Amygdala (tissue), 56 donors: ENCODE data around the gene SERPINB11.
"Not testable (repeated sequence)": the region's sequence is repeated elsewhere in the genome, so short reads cannot be mapped to it uniquely, and the experiment has no call there.

Source experiments
- DNase-seq, 56 donors: peaks; one replicate each; lab custom pipeline; 2025; lab: John Stamatoyannopoulos, UW

SERPINB11 gene

DNA sequence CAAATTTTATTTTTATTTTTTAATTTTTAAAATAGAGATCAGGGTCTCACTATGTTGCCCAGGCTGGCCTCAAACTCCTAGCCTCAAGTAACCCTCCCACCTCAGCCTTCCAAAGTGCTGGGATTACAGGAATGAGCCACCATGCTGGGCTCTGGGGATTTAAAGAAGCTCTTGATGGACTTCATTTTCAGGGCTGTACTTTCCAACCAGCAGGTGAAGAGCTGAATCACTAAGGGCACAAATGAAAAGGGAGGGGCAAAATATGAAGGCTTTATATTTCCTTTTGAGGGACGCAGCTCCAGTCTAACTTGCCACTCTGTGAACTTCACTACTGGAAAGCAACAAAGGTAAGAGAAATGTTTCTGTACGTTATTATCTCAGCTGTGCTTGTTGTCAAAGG, at the start of gene SERPINB11:
Gene SERPINB11, plus strand, starts transcription at position 301 of the 400 bp plus-strand sequence. CDS start 7,234 bp downstream, outside the sequence.
- no peak for DNase-seq

GRCh38 chr18:63658920-63659319, 43.8 kb upstream of the SERPINB11 start:
- DNase-seq = not testable (repeated sequence)

GRCh38 chr18:63661750-63662149, 41.0 kb upstream of the SERPINB11 start, which contains the start of gene SERPINB3:
TSS of gene SERPINB3 (minus strand) at chr18:63661893. CDS start at chr18:63661216, 677 bp downstream.
- DNase-seq = not testable (repeated sequence)

GRCh38 chr18:63664571-63664970, 38.2 kb upstream of the SERPINB11 start:
- DNase-seq = no peak

DNA sequence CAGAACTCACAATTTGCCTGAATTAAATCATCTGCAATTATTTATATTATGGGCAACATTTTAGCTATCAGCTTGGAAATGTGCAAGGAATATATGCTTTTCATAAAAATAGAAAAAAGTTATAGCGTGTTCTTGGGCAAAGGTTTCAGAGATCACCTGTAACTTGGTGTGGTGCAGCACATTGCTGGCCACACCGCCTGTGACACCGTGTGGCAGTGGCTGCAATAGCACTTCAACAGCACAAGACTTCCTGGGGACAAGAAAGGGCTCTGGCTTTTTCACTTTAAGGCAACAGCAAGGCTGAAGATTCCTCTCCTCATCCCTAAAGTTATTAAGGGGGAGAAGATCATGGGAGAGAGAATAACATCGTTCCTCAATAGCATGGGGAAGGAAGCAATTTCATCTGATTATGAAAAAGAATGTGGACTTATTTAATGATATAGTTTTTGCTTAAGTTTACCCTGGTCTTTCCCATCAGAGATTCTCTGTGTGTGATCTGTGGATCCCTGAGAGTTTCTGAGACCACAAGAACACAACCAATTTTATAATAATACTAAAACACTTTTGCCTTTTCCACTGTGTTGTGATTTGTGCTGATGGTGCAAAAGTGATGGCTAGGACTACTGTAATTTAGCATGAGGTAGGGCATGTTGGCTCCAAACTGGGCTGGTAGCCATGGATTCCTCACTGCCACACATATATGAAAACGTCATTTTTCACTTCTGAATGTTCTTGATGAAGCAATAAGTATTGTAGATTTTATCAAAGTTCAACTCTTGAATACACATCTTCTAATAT, 26.0 kb upstream of the SERPINB11 start:
- DNase-seq = no peak

GRCh38 chr18:63677500-63678225, 25.1 kb upstream of the SERPINB11 start:
- DNase-seq = no peak

DNA sequence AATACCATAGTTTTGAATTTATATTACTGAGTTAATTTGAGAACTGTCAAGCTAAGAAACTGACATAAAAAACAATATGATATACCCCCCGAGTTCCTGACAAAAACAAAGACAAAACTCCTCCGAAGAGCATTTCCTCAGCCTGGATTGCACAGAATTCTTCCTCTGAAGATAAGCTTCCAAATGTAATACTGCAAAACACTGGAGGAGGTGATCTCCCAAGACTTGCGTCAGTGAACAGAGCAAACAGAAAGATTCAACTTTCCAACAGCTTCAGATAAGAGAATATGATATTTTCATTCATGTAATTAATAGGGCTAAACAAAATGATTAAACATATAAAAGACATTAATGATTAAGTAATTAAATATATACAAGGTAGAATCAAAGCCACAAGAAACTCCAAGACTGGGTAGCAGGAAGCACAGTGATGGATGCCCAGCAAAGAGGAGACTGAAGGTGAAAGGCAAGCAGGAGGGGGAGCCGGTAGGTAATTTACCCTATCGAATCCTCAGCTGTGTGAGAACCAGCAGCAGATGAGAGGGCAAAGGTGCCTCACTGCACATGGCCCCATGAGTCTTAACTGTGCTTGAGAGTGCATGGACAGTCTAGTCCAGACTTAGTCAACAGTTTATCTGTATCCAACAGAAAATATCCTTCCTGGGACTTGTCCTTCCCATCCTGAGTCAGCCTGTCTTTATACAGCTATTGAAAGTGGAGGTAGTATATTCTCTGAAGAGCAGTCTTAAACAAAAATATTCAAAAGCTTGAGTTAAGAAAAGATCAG, 22.7 kb upstream of the SERPINB11 start:
- no peak for DNase-seq

DNA sequence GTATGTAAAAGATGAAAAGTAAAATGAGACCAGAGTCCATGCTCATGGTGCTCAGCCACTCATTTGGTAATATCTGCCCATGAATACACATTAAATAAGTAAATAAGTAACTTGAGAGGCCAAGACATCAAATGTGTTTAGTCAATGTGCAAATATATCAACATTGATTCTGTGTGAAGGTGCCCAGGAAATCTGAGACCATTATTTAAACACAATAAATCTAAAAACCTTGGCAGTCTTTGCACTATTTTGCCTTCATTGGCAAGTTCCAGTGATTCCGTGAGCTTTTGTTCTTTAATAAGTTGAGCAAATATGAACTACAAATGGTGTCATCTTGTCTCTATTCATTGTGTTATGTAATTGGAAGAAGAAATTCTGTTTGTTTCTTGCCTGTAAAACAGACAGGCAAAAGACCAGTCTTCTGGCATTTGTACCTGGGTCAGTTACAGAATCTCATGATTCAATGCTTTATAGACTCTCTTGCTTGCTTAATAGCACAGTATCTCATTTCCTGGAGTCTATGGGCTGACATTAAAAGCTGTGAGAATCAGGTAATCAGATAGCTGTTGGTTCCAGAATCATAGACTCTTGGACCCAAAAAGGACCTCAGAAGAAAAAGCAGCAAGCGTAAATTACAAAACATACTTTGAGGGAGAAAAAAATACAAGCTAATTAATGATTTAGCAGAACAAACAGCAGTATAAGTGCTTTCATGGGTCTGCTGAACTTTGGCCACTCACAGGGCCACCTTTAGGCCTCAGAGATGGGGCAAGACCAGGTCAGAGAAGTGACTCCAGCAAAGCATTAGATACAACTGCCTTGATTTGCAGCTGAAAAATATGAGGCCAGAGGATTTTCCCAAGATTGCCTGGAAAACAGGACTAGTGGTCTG, 21.1 kb upstream of the SERPINB11 start:
- DNase-seq = no peak

DNA sequence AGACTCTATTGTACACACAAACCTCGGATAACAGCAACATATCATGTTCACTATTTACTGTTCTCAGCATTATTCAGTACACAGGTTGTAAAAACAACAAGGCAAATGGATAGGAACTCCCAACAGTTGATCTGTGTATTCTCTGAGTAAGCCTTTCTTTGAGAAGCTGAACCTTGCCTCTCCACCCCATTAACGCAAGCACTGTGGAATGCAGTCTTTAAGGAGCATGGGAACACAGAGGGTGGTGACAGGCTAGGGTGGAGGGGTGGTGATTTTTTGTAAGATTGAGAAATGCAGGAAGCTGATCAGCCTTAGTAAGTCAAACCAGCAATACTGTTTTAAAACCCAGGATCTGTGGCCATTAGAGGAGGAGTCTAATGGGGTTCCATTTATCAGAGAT, 19.6 kb upstream of the SERPINB11 start:
- no peak for DNase-seq

DNA sequence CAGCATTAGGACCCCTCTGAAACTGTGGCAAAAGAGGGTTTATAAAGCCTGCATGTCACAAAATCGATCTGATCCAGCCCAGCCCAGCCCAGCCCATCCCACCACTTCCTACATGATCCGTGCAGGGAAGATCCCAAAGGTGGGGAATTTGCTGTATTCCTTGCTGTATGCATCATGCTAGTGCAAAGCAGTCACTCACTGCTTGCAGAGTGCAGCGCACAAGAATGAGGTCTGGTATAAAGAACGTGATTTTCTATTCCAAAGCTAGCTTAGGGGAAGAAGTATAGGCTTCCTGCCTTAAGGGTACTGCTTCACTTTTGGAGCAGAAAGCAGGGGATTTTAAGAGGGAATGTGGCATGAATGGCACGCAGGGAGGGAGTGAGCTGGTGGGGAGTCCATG, 18.9 kb upstream of the SERPINB11 start:
- no peak for DNase-seq

DNA sequence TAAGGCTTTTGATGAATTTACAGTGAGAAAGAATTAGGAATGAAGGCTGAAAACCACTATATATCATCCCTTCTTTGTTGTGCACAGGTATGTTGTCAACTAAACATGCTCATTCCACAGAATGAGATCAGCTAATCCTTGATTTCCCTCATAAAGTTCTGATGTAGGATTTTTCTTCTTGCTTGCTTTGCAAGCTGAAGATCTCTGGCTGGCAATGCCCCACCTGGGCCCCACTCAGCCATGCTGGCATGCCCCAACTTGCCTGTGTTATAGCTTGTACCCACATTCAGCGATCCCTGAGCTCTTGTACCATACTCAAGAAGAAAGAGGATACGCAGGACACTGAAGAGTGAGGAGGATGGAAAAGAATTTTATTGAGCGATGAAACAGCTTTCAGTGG, 18.0 kb upstream of the SERPINB11 start:
- no peak for DNase-seq

DNA sequence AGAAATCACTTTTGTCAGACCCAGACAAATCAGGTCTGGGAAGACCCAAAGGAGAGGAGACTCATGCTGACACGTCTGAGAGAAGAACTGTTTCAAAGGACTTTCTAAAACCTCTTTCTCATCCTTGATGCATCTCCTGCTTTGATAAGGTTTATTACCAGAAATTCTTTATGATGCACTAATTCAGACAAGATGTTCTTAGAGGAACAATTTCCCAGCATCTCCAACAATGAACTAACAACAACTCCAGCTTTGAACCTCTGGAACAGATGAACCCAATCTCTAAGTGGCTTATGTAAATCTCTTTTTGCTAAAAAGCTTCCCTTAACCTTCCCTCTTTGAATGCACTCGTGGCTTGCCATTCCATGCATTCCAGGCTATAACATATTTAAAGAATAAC, 15.9 kb upstream of the SERPINB11 start:
- DNase-seq = no peak

DNA sequence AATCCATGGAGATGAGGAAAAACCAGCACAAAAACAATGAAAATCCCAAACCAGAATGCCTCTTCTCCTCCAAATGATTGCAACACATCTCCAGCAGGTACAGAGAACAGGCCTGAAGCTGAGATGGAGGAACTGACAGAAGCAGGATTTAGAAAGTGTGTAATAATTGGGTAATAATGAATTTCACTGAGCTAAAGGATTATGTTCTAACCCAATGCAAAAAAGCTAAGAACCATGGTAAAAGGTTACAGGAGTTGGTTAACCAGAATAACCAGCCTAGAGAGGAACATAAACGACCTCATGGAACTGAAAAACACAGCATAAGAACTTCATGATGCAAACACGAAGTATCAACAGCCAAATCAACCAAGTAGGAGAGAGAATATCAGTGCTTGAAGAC, 13.7 kb upstream of the SERPINB11 start:
- DNase-seq = no peak

GRCh38 chr18:63697097-63697660, 5.6 kb upstream of the SERPINB11 start:
- DNase-seq = no peak

GRCh38 chr18:63700501-63700900, 2.3 kb upstream of the SERPINB11 start:
- DNase-seq = no peak

DNA sequence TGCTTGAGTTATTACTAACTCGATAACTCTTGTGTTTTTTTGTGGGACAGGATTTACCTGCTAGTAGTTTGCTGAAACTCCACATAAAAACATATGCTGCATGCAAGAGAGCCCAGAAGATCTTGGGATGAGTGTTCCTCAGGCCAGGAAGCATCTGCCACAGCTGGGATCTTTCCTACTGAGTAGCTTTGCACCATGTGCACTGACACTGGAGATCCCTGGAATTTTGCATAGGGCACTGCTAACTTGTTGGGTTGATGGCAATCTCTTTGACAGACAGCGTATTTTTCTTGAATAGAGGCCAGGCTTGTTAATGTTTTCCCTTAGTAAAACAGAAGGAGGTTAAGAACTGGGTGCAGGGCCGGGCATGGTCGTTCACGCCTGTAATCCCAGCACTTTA, 808 bp upstream of the SERPINB11 start:
- DNase-seq = no peak

GRCh38 chr18:63705401-63705800, 2.6 kb downstream of the SERPINB11 start:
- no peak for DNase-seq

DNA sequence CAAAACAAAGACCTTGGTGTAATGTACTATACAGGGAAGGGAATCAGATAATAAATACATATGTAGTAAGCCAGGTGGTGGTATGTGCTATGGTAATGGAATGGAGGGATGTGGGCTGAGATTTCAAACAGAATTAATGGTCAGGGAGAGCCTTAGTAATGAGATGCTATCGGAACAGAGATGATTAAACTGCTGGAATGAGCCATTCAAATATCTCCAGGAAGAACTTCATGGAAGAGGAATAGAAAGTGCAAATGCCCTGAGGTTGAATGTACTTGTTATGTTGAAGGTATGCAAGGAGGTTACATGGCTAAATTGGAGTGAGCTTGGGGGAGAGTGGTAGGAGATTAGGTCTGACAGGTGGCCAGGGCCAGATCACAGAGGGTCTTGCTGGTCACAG, 5.1 kb downstream of the SERPINB11 start:
- DNase-seq = no peak

GRCh38 chr18:63708650-63709049, 5.9 kb downstream of the SERPINB11 start:
- no peak for DNase-seq
